ENCODE data around the gene CAMK2G.

DNA sequence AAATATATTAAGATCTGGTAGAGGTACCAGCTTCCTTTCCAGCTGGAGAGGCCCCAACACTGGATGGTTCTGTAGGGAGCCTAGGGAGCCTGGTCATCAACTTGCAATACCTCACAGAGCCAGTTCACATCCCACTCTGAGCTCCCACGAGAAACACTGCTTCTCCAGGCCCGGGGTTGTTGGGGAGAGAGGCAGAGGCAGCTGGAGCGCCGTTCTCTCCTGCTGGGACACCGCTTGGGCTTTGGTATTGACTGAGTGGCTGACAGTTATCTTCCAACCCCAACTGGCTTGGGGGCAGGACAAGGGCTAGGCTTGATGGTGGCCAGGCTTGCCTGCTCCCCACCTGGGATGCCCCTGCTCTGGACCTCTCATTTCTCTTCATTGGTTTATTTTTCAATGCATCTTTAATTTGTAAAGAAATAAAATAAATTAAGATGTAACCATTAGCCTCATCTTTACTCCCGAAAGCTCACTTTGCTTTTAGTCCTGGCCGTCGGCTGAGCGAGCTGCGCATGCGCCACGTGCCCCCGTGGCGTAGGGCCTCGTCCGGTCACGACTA is 102.6 kb downstream of the CAMK2G start:
- no peak for TF ChIP-seq CTCF (IDR thresholded peaks at IDR 0.05; ENCODE audit: low read length)
- no peak for TF ChIP-seq EZH2 (IDR thresholded peaks at IDR 0.05; ENCODE audit: borderline replicate concordance, low read length)
